ENCODE results near the gene PIGC.

DNA sequence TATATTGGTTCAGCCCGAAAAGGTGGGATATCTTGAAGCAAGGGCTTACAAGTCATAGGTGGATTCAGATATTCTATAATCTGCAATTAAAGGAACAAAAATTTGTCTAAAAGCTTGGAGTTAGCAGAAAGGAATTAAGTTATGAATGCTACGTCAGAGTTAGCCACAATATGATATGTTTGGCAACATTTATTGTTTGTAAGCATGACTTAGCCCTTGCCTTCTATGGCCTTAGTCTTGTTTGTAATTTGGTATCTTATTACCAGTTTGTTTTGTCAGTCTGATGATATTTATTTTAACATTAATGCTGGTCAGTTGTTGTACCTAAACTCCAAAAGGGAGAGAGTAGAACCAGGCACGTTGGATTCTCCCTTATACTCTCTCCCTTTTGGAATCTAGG, 46.0 kb upstream of the PIGC start:
- TF ChIP-seq EZH2phosphoT487 (IDR thresholded peaks at IDR 0.05; ENCODE audit: insufficient read depth, low read depth) (no peak), EZH2 (IDR thresholded peaks at IDR 0.05; ENCODE audit: insufficient read depth, poor library complexity, severe bottlenecking) (no peak)
